Measurements from ENCODE around the gene GLMN. TPM values are rescaled to one million over a fixed set of nuclear protein-coding genes. Genes with fewer than 3 reads are reported as not detected.

The GLMN gene
- total and polyA plus RNA-seq, 2 experiments from 2014 or later = 10.7 to 11.7 TPM

- Histone ChIP-seq H3K27ac (no peak overlapping the region), H3K79me2 (ENCODE audit: insufficient read depth) (no peaks in the 10 kb centered on the region), H3K4me1 (ENCODE audit: insufficient read depth) (peaks cover 8% of the 10 kb centered on the region), H3K4me2 (ENCODE audit: unreplicated experiment) (no peak overlapping the region), H2AFZ (no peak overlapping the region), H3F3A (ENCODE audit: insufficient read depth) (no peaks in the 10 kb centered on the region), H3K27me3 (replicated peaks; ENCODE audit: insufficient read depth) (no peaks in the 10 kb centered on the region), H3K9me3 (ENCODE audit: low read depth) (no peaks in the 10 kb centered on the region), H3K4me3 (no peak overlapping the region), H3K9me2 (ENCODE audit: insufficient read depth) (no peaks in the 10 kb centered on the region), H3K9ac (no peak overlapping the region), H4K20me1 (ENCODE audit: insufficient read depth) (no peaks in the 10 kb centered on the region), H3K36me3 (ENCODE audit: low read depth) (no peaks in the 10 kb centered on the region)
- peak; percentile 61 for DNase-seq
- 93 to 97% methylated on average over 4 of the region's 4 CpGs for WGBS, 2 experiments (ENCODE audit: low coverage in 1 of 2, low lambda C conversion rate in 2 of 2, missing lambda C conversion rate in 2 of 2)
- no peak for TF ChIP-seq EZH2phosphoT487 (IDR thresholded peaks at IDR 0.05; ENCODE audit: insufficient read depth, low read depth)
- in situ Hi-C loops (cut with MboI) = no loop called here
Measured at GRCh38 chr1:92277105-92277723, 21.6 kb downstream of the GLMN start.

- Histone ChIP-seq H3F3A (ENCODE audit: insufficient read depth) (no peaks in the 10 kb centered on the region), H3K36me3 (ENCODE audit: low read depth) (no peaks in the 10 kb centered on the region), H3K27ac (no peak overlapping the region), H3K9me2 (ENCODE audit: insufficient read depth) (no peaks in the 10 kb centered on the region), H3K4me2 (ENCODE audit: unreplicated experiment) (no peak overlapping the region), H4K20me1 (ENCODE audit: insufficient read depth) (no peaks in the 10 kb centered on the region), H3K9me3 (ENCODE audit: low read depth) (no peaks in the 10 kb centered on the region), H3K4me3 (no peak overlapping the region), H2AFZ (no peak overlapping the region), H3K4me1 (ENCODE audit: insufficient read depth) (peaks cover 8% of the 10 kb centered on the region), H3K27me3 (replicated peaks; ENCODE audit: insufficient read depth) (no peaks in the 10 kb centered on the region), H3K9ac (no peak overlapping the region), H3K79me2 (ENCODE audit: insufficient read depth) (no peaks in the 10 kb centered on the region)
- in situ Hi-C loops (cut with MboI) = no loop called here
- no peak for DNase-seq
- TF ChIP-seq EZH2phosphoT487 (IDR thresholded peaks at IDR 0.05; ENCODE audit: insufficient read depth, low read depth) = no peak
- no peak for TF ChIP-seq EZH2 (IDR thresholded peaks at IDR 0.05; ENCODE audit: insufficient read depth, poor library complexity, severe bottlenecking)
- 88 to 96% methylated on average over 3 of the region's 3 CpGs for WGBS, 2 experiments (ENCODE audit: low coverage in 1 of 2, low lambda C conversion rate in 2 of 2, missing lambda C conversion rate in 2 of 2)
Measured at GRCh38 chr1:92276082-92276481, 22.7 kb downstream of the GLMN start.

- H3K27ac ChIP-seq = no peak overlapping the region
- H3K4me1 ChIP-seq (ENCODE audit: insufficient read depth) = peaks cover 8% of the 10 kb centered on the region
- TF ChIP-seq EZH2 (IDR thresholded peaks at IDR 0.05; ENCODE audit: insufficient read depth, poor library complexity, severe bottlenecking) (no peak), EZH2phosphoT487 (IDR thresholded peaks at IDR 0.05; ENCODE audit: insufficient read depth, low read depth) (no peak)
- H3K27me3 ChIP-seq (replicated peaks; ENCODE audit: insufficient read depth) = no peaks in the 10 kb centered on the region
- no peak overlapping the region for H3K4me2 ChIP-seq (ENCODE audit: unreplicated experiment)
- no peaks in the 10 kb centered on the region for H3K9me2 ChIP-seq (ENCODE audit: insufficient read depth)
- no peak overlapping the region for H3K4me3 ChIP-seq
- H4K20me1 ChIP-seq (ENCODE audit: insufficient read depth) = no peaks in the 10 kb centered on the region
- H3K36me3 ChIP-seq (ENCODE audit: low read depth) = no peaks in the 10 kb centered on the region
- H3K79me2 ChIP-seq (ENCODE audit: insufficient read depth) = no peaks in the 10 kb centered on the region
- in situ Hi-C loops (cut with MboI) = no loop called here
- H3K9me3 ChIP-seq (ENCODE audit: low read depth) = no peaks in the 10 kb centered on the region
- no peak overlapping the region for H2AFZ ChIP-seq
- H3F3A ChIP-seq (ENCODE audit: insufficient read depth) = no peaks in the 10 kb centered on the region
- 75 to 92% methylated on average over 1 of the region's 1 CpG for WGBS, 2 experiments (ENCODE audit: low coverage in 1 of 2, low lambda C conversion rate in 2 of 2, missing lambda C conversion rate in 2 of 2)
- no peak overlapping the region for H3K9ac ChIP-seq
- peak; percentile 6 for DNase-seq
Measured at GRCh38 chr1:92274939-92275338, 23.8 kb downstream of the GLMN start.

GRCh38 chr1:92273039-92273438, 25.7 kb downstream of the GLMN start:
- no peak overlapping the region for H2AFZ ChIP-seq
- no peak overlapping the region for H3K4me2 ChIP-seq (ENCODE audit: unreplicated experiment)
- H3K4me3 ChIP-seq = no peak overlapping the region
- H3K36me3 ChIP-seq (ENCODE audit: low read depth) = peaks cover 7% of the 10 kb centered on the region; the same call in 1 of the 2 replicates
- WGBS, 2 experiments (ENCODE audit: low coverage in 1 of 2, low lambda C conversion rate in 2 of 2, missing lambda C conversion rate in 2 of 2) = 6 to 13% methylated on average over 1 of the region's 1 CpG
- in situ Hi-C loops (cut with MboI) = no loop called here
- TF ChIP-seq EZH2phosphoT487 (IDR thresholded peaks at IDR 0.05; ENCODE audit: insufficient read depth, low read depth) (no peak), EZH2 (IDR thresholded peaks at IDR 0.05; ENCODE audit: insufficient read depth, poor library complexity, severe bottlenecking) (no peak)
- H3K79me2 ChIP-seq (ENCODE audit: insufficient read depth) = no peaks in the 10 kb centered on the region
- H3K9ac ChIP-seq = no peak overlapping the region
- H3K4me1 ChIP-seq (ENCODE audit: insufficient read depth) = peaks cover 8% of the 10 kb centered on the region
- H4K20me1 ChIP-seq (ENCODE audit: insufficient read depth) = no peaks in the 10 kb centered on the region
- no peak overlapping the region for H3K27ac ChIP-seq
- no peaks in the 10 kb centered on the region for H3K9me3 ChIP-seq (ENCODE audit: low read depth)
- H3K27me3 ChIP-seq (replicated peaks; ENCODE audit: insufficient read depth) = no peaks in the 10 kb centered on the region
- no peaks in the 10 kb centered on the region for H3F3A ChIP-seq (ENCODE audit: insufficient read depth)
- DNase-seq = no peak
- H3K9me2 ChIP-seq (ENCODE audit: insufficient read depth) = no peaks in the 10 kb centered on the region

- whole genome bisulfite sequencing, 2 experiments (ENCODE audit: low coverage in 1 of 2, low lambda C conversion rate in 2 of 2, missing lambda C conversion rate in 2 of 2) = 78 to 80% methylated on average over 3 of the region's 3 CpGs
- Histone ChIP-seq H3F3A (ENCODE audit: insufficient read depth) (no peaks in the 10 kb centered on the region), H3K36me3 (ENCODE audit: low read depth) (peaks cover 51% of the 10 kb centered on the region), H3K9me2 (ENCODE audit: insufficient read depth) (no peaks in the 10 kb centered on the region), H3K27ac (no peak overlapping the region), H3K9me3 (ENCODE audit: low read depth) (no peaks in the 10 kb centered on the region), H3K9ac (no peak overlapping the region), H3K27me3 (replicated peaks; ENCODE audit: insufficient read depth) (no peaks in the 10 kb centered on the region), H3K79me2 (ENCODE audit: insufficient read depth) (no peaks in the 10 kb centered on the region), H3K4me2 (ENCODE audit: unreplicated experiment) (no peak overlapping the region), H3K4me1 (ENCODE audit: insufficient read depth) (no peaks in the 10 kb centered on the region), H2AFZ (no peak overlapping the region), H3K4me3 (no peak overlapping the region), H4K20me1 (ENCODE audit: insufficient read depth) (no peaks in the 10 kb centered on the region)
- no peak for DNase-seq
- in situ Hi-C loops (cut with MboI) = no loop called here
- TF ChIP-seq EZH2 (IDR thresholded peaks at IDR 0.05; ENCODE audit: insufficient read depth, poor library complexity, severe bottlenecking) (no peak), EZH2phosphoT487 (IDR thresholded peaks at IDR 0.05; ENCODE audit: insufficient read depth, low read depth) (no peak)
Measured at GRCh38 chr1:92262516-92262915, 36.3 kb downstream of the GLMN start.
